ENCODE measurements around the gene SPTBN1.

DNA sequence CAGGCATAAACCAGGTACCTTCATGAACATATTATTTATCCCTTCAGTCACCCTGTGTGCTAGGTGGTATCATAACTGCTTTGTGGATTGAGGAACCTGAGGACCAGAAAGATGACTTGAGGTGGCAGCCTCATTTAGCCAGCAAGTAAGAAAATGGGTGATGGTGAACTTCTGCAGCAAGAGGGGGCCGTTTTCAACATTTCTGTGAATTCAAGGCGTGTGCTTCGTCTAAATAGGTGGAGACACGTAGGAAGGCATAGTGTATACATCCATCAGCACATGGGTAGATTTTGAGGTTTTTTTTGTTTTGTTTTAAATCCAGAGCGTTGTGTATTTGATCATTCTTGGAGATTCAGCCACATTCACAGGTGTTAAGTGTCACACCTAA, 118.7 kb downstream of the SPTBN1 start:
- TF ChIP-seq POLR2A (IDR thresholded peaks at IDR 0.05), result no peak
- TF ChIP-seq, protein P1, sequence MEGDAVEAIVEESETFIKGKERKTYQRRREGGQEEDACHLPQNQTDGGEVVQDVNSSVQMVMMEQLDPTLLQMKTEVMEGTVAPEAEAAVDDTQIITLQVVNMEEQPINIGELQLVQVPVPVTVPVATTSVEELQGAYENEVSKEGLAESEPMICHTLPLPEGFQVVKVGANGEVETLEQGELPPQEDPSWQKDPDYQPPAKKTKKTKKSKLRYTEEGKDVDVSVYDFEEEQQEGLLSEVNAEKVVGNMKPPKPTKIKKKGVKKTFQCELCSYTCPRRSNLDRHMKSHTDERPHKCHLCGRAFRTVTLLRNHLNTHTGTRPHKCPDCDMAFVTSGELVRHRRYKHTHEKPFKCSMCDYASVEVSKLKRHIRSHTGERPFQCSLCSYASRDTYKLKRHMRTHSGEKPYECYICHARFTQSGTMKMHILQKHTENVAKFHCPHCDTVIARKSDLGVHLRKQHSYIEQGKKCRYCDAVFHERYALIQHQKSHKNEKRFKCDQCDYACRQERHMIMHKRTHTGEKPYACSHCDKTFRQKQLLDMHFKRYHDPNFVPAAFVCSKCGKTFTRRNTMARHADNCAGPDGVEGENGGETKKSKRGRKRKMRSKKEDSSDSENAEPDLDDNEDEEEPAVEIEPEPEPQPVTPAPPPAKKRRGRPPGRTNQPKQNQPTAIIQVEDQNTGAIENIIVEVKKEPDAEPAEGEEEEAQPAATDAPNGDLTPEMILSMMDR (IDR thresholded peaks at IDR 0.05), result no peak
